Body of pancreas (tissue), 4 donors: ENCODE results near the gene NSUN6. TPM values are rescaled to one million over a fixed set of nuclear protein-coding genes. Genes with fewer than 3 reads are reported as not detected.

ENCODE experiments used
- ATAC-seq: fragments of 150-250 bp; one replicate; pipeline ENCODE4 v1.9.1; 2016
- DNase-seq, 4 donors: peaks; one replicate each; pipeline ENCODE4 v3.0.0-alpha.2; 2019
- H3K27ac ChIP-seq, 4 donors: fragments of 200-600 bp; sonication (generic); 1 replicate in 3 of 4; 2 replicates in 1 of 4; pipeline versions ENCODE4 v1.5.1 to v1.6.1; 2016 to 2019; ENCODE audit warnings: mild to moderate bottlenecking in 1 of 4, mixed read lengths in 1 of 4, moderate library complexity in 1 of 4
- H3K27me3 ChIP-seq, 2 donors: fragments of 200-600 bp; sonication (generic); one replicate each; pipeline ENCODE4 v1.6.0; 2016; ENCODE audit warnings: mild to moderate bottlenecking in 1 of 2
- H3K36me3 ChIP-seq, 2 donors: fragments of 200-600 bp; sonication (generic); replicated peaks in 1 of 2; 2 replicates each; pipeline ENCODE4 v1.5.1; 2016; ENCODE audit warnings: low read depth in 2 of 2; ENCODE audit not compliant: insufficient read depth in 1 of 2
- H3K4me1 ChIP-seq: fragments of 200-600 bp; sonication (generic); one replicate; pipeline ENCODE4 v1.6.0; 2016
- H3K4me3 ChIP-seq, 2 donors: fragments of 200-600 bp; sonication (generic); 1 replicate in 1 of 2; 2 replicates in 1 of 2; pipeline ENCODE4 v1.5.1; 2016 to 2019
- H3K9me3 ChIP-seq, 3 donors: fragments of 200-600 bp; sonication (generic); 1 replicate in 2 of 3; 2 replicates in 1 of 3; pipeline ENCODE4 v1.5.1; 2016
- POLR2A ChIP-seq, 3 donors: fragments of 450-650 bp; IDR thresholded peaks; one replicate each; pipeline ENCODE4 v1.6.1; 2016; ENCODE audit warnings: antibody characterized with exemption in 3 of 3, mild to moderate bottlenecking in 2 of 3
- WGBS, 2 donors: methylation state at CpG; one replicate each; pipeline ENCODE4 v1.1.5; 2017; 5-methylcytosine and 5-hydroxymethylcytosine counted together
- intact Hi-C: fragments of 100-400 bp; cut with DNase I; formaldehyde crosslinking; loops from one replicate; pipeline ENCODE4 v1.15.1; 2023
- total RNA-seq, 2 donors: library from RNA; depleted of rRNA; stranded (reverse); fragments of >200 nt; gene quantifications; one replicate each; pipeline ENCODE4 v1.1.0, GENCODE V29; 2016
- TF ChIP-seq, protein P1 (sequence below), 7 experiments: fragments of 450-650 bp in 4 of 7; fragments of 200-600 bp in 3 of 7; sonication (generic) in 3 of 7; IDR thresholded peaks; one replicate each; pipeline ENCODE4 v1.5.1; 2016 to 2019; ENCODE audit warnings: antibody characterized with exemption in 7 of 7

NSUN6 gene
- total RNA-seq, 2 donors from 2014 or later: 19.5 to 21.4 TPM

GRCh38 chr10:18660816-18661431, 9.5 kb upstream of the NSUN6 start:
- intact Hi-C loops: no loop called here
- H3K27me3 ChIP-seq: no peaks in the 10 kb centered on the region
- DNase-seq (no peak), ATAC-seq (no peak)
- 58 to 60% methylated on average over 19 of the region's 19 CpGs for WGBS, 2 donors
- peak overlapping the region in 3 of 4 donors; percentile 94 to 100 (median 99) for H3K27ac ChIP-seq
- no peak for TF ChIP-seq POLR2A (IDR thresholded peaks at IDR 0.05)
- TF ChIP-seq, protein P1, sequence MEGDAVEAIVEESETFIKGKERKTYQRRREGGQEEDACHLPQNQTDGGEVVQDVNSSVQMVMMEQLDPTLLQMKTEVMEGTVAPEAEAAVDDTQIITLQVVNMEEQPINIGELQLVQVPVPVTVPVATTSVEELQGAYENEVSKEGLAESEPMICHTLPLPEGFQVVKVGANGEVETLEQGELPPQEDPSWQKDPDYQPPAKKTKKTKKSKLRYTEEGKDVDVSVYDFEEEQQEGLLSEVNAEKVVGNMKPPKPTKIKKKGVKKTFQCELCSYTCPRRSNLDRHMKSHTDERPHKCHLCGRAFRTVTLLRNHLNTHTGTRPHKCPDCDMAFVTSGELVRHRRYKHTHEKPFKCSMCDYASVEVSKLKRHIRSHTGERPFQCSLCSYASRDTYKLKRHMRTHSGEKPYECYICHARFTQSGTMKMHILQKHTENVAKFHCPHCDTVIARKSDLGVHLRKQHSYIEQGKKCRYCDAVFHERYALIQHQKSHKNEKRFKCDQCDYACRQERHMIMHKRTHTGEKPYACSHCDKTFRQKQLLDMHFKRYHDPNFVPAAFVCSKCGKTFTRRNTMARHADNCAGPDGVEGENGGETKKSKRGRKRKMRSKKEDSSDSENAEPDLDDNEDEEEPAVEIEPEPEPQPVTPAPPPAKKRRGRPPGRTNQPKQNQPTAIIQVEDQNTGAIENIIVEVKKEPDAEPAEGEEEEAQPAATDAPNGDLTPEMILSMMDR (IDR thresholded peaks at IDR 0.05): no peak
- no peaks in the 10 kb centered on the region for H3K9me3 ChIP-seq
- H3K4me1 ChIP-seq: peaks cover 50% of the 10 kb centered on the region
- no peaks in the 10 kb centered on the region for H3K36me3 ChIP-seq
- no peak overlapping the region for H3K4me3 ChIP-seq

- peak; percentile 68 to 84 (median 78) for DNase-seq
- no peaks in the 10 kb centered on the region for H3K9me3 ChIP-seq
- no peak for TF ChIP-seq POLR2A (IDR thresholded peaks at IDR 0.05)
- TF ChIP-seq, protein P1 (IDR thresholded peaks at IDR 0.05): no peak
- H3K36me3 ChIP-seq: no peaks in the 10 kb centered on the region
- peak; percentile 47 for ATAC-seq
- no peaks in the 10 kb centered on the region for H3K27me3 ChIP-seq
- peak overlapping the region; percentile 78 to 80 for H3K4me3 ChIP-seq
- intact Hi-C loops: no loop called here
- peak overlapping the region; percentile 94 to 100 (median 98) for H3K27ac ChIP-seq
- H3K4me1 ChIP-seq: peaks cover 41% of the 10 kb centered on the region
- 0 to 1% methylated on average over 23 of the region's 23 CpGs for WGBS, 2 donors
Measured at GRCh38 chr10:18659819-18660535, 8.6 kb upstream of the NSUN6 start.

GRCh38 chr10:18659125-18659818, 7.9 kb upstream of the NSUN6 start, which contains the start of gene ARL5B:
TSS of gene ARL5B (plus strand) at chr10:18659431. CDS start at chr10:18659638, 207 bp downstream.
- Histone ChIP-seq H3K27ac (peak within 1 kb of the TSS; percentile 94 to 100 (median 98)), H3K27me3 (no peaks in the 10 kb centered on the region), H3K4me3 (peak within 1 kb of the TSS; percentile 78 to 80), H3K36me3 (no peaks in the 10 kb centered on the region), H3K9me3 (no peaks in the 10 kb centered on the region), H3K4me1 (peaks cover 35% of the 10 kb centered on the region)
- WGBS, 2 donors: 0 to 1% methylated on average over 26 to 67 of the region's 72 CpGs
- TF ChIP-seq, protein P1 (IDR thresholded peaks at IDR 0.05): peak in 2 of 7 experiments; percentile 0 to 3
- TF ChIP-seq POLR2A (IDR thresholded peaks at IDR 0.05): peak; percentile 85 to 95 (median 94)
- DNase-seq: peak; percentile 98 to 99 (median 98)
- intact Hi-C loops: no loop called here
- peak; percentile 97 for ATAC-seq

- peak; percentile 37 to 59 (median 49) for DNase-seq
- Histone ChIP-seq H3K36me3 (no peaks in the 10 kb centered on the region), H3K9me3 (no peaks in the 10 kb centered on the region), H3K4me3 (peak overlapping the region; percentile 78 to 80), H3K27ac (peak overlapping the region; percentile 94 to 100 (median 98)), H3K4me1 (peaks cover 28% of the 10 kb centered on the region), H3K27me3 (no peaks in the 10 kb centered on the region)
- ATAC-seq: peak; percentile 8
- intact Hi-C loops: no loop called here
- no peak for TF ChIP-seq POLR2A (IDR thresholded peaks at IDR 0.05)
- TF ChIP-seq, protein P1 (IDR thresholded peaks at IDR 0.05): no peak
- 2 to 4% methylated on average over 23 of the region's 23 CpGs for WGBS, 2 donors
Measured at GRCh38 chr10:18658271-18659124, 7.1 kb upstream of the NSUN6 start.
